ENCODE measurements around the gene LY6G5B.

- TF ChIP-seq, protein P1, sequence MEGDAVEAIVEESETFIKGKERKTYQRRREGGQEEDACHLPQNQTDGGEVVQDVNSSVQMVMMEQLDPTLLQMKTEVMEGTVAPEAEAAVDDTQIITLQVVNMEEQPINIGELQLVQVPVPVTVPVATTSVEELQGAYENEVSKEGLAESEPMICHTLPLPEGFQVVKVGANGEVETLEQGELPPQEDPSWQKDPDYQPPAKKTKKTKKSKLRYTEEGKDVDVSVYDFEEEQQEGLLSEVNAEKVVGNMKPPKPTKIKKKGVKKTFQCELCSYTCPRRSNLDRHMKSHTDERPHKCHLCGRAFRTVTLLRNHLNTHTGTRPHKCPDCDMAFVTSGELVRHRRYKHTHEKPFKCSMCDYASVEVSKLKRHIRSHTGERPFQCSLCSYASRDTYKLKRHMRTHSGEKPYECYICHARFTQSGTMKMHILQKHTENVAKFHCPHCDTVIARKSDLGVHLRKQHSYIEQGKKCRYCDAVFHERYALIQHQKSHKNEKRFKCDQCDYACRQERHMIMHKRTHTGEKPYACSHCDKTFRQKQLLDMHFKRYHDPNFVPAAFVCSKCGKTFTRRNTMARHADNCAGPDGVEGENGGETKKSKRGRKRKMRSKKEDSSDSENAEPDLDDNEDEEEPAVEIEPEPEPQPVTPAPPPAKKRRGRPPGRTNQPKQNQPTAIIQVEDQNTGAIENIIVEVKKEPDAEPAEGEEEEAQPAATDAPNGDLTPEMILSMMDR (IDR thresholded peaks at IDR 0.05; ENCODE audit: low read length) = no peak
- TF ChIP-seq EZH2phosphoT487 (IDR thresholded peaks at IDR 0.05; ENCODE audit: low read length) = no peak
- no peak for TF ChIP-seq EZH2 (optimal IDR thresholded peaks at IDR 0.05; ENCODE audit: low read depth, low read length)
Observed at GRCh38 chr6:31631681-31632278, 38.0 kb upstream of the LY6G5B start.
